WTC11 (cell line): ENCODE data around the gene INPP4B.

Source experiments
- ATF6 ChIP-seq: sonication (generic); formaldehyde crosslinking; IDR thresholded peaks from 2 replicates; pipeline ENCODE4 v1.8.1; 2023; ENCODE audit warnings: mild to moderate bottlenecking, missing genetic modification reagents
- CTCF ChIP-seq: fragments of 200-600 bp; IDR thresholded peaks from 2 replicates; pipeline ENCODE4 v1.8.0; 2022; ENCODE audit warnings: antibody characterized with exemption
- ELF4 ChIP-seq: sonication (generic); formaldehyde crosslinking; IDR thresholded peaks from 2 replicates; pipeline ENCODE4 v1.8.1; 2022; ENCODE audit warnings: low read depth, mild to moderate bottlenecking, moderate library complexity, missing genetic modification reagents
- ETV6 ChIP-seq: sonication (generic); formaldehyde crosslinking; IDR thresholded peaks from 2 replicates; pipeline ENCODE4 v1.8.1; 2022; ENCODE audit warnings: mild to moderate bottlenecking, missing genetic modification reagents
- GABPB1 ChIP-seq: sonication (generic); formaldehyde crosslinking; IDR thresholded peaks from 2 replicates; pipeline ENCODE4 v1.8.1; 2023; ENCODE audit warnings: mild to moderate bottlenecking, missing genetic modification reagents
- MAX ChIP-seq: sonication (generic); formaldehyde crosslinking; IDR thresholded peaks from 2 replicates; pipeline ENCODE4 v1.8.0; 2022; ENCODE audit warnings: mild to moderate bottlenecking, missing genetic modification reagents
- USF2 ChIP-seq: sonication (generic); formaldehyde crosslinking; IDR thresholded peaks from 2 replicates; pipeline ENCODE4 v1.8.1; 2023; ENCODE audit warnings: mild to moderate bottlenecking, missing genetic modification reagents, moderate library complexity
- ZNF416 ChIP-seq: fragments of 250-450 bp; sonication (Bioruptor Pico); IDR thresholded peaks from 2 replicates; pipeline ENCODE4 v1.9.0; 2021; ENCODE audit warnings: mild to moderate bottlenecking, inconsistent platforms

- TF ChIP-seq ATF6 (CRISPR knock-in tag) = no peak
- TF ChIP-seq GABPB1 = no peak
- no peak for TF ChIP-seq ETV6 (CRISPR knock-in tag)
- TF ChIP-seq MAX (CRISPR knock-in tag) = no peak
- TF ChIP-seq CTCF = no peak
- TF ChIP-seq USF2 = no peak
- no peak for TF ChIP-seq ELF4 (CRISPR knock-in tag)
- TF ChIP-seq ZNF416 (CRISPR knock-in tag) = no peak
Observed at GRCh38 chr4:142886566-142886965, 40.5 kb upstream of the INPP4B start.
